ENCODE data around the gene OPN1MW3. TPM values are rescaled to one million over a fixed set of nuclear protein-coding genes. Genes with fewer than 3 reads are reported as not detected.

OPN1MW3 gene
- total and polyA plus RNA-seq, 4 donors = not detected

GRCh38 chrX:154320406-154320805 lies 63.0 kb downstream of the OPN1MW3 start:
- no peaks in the 10 kb centered on the region for H3K9me3 ChIP-seq (ENCODE audit: control insufficient read depth in 4 of 4, insufficient read depth in 3 of 4, low read length in 3 of 4)
- no peaks in the 10 kb centered on the region for H3K36me3 ChIP-seq (ENCODE audit: control insufficient read depth in 4 of 4, insufficient read depth in 4 of 4, low read length in 4 of 4)
- TF ChIP-seq CTCF (IDR thresholded peaks at IDR 0.05; ENCODE audit: control extremely low read depth, extremely low read depth) = no peak
- peaks cover 0 to 6% (median 0%) of the 10 kb centered on the region in 5 donors for H3K4me1 ChIP-seq (ENCODE audit: control insufficient read depth in 5 of 5, insufficient read depth in 5 of 5, low read length in 5 of 5)
- H3K9ac ChIP-seq (ENCODE audit: insufficient read depth in 1 of 2, low read length in 2 of 2) = no peak overlapping the region
- ATAC-seq (ENCODE audit: insufficient read depth, low FRiP score) = no peak
- WGBS, 2 donors = 88 to 94% methylated on average over 5 to 11 of the region's 11 CpGs
- no peaks in the 10 kb centered on the region for H3K27me3 ChIP-seq (ENCODE audit: control insufficient read depth in 3 of 3, insufficient read depth in 3 of 3, low read length in 2 of 3)
- no peak overlapping the region for H3K27ac ChIP-seq (ENCODE audit: low read depth in 1 of 2, low read length in 1 of 2)
- H3K4me3 ChIP-seq = no peak overlapping the region
- no peak for DNase-seq

Other genes starting within 250 kb of the OPN1MW3 start
- gene IRAK1, start 237.7 kb upstream of the OPN1MW3 start, total RNA-seq = 100 to 1,000 TPM in 1 of 2 donors, 10 to 100 TPM in 1; 24.6 to 153 TPM
- 100 to 1,000 TPM in 1 of 2 donors, 10 to 100 TPM in 1; 64.5 to 131 TPM for gene IRAK1, start 237.7 kb upstream of the OPN1MW3 start, polyA plus RNA-seq
- 10 to 100 TPM; 53.4 to 62.9 TPM for gene MECP2, start 159.9 kb upstream of the OPN1MW3 start, total RNA-seq
- gene MECP2, start 159.9 kb upstream of the OPN1MW3 start, polyA plus RNA-seq = 10 to 100 TPM; 20.4 to 24.5 TPM
- not detected for gene OPN1LW, start 113.3 kb upstream of the OPN1MW3 start, total RNA-seq
- gene OPN1LW, start 113.3 kb upstream of the OPN1MW3 start, polyA plus RNA-seq = not detected
- not detected for gene OPN1MW, start 75.0 kb upstream of the OPN1MW3 start, total RNA-seq
- gene OPN1MW, start 75.0 kb upstream of the OPN1MW3 start, polyA plus RNA-seq = not detected
- gene OPN1MW2, start 37.8 kb upstream of the OPN1MW3 start, total RNA-seq = not detected
- not detected for gene OPN1MW2, start 37.8 kb upstream of the OPN1MW3 start, polyA plus RNA-seq
- gene TEX28, start 37.5 kb downstream of the OPN1MW3 start, total RNA-seq = not detected
- under 1 TPM in 1 of 2 donors, not detected in 1; 0.02 TPM for gene TEX28, start 37.5 kb downstream of the OPN1MW3 start, polyA plus RNA-seq
- gene TKTL1, start 38.2 kb downstream of the OPN1MW3 start, total RNA-seq = 1 to 10 TPM in 1 of 2 donors, under 1 TPM in 1; 0.18 to 1.5 TPM
- under 1 TPM in 1 of 2 donors, not detected in 1; 0.54 TPM for gene TKTL1, start 38.2 kb downstream of the OPN1MW3 start, polyA plus RNA-seq
- gene FLNA, start 117.1 kb downstream of the OPN1MW3 start, total RNA-seq = 1,000 to 10,000 TPM in 1 of 2 donors, 100 to 1,000 TPM in 1; 602 to 1,802 TPM
- 100 to 1,000 TPM; 645 to 783 TPM for gene FLNA, start 117.1 kb downstream of the OPN1MW3 start, polyA plus RNA-seq
- gene EMD, start 121.7 kb downstream of the OPN1MW3 start, total RNA-seq = 10 to 100 TPM; 33.0 to 66.9 TPM
- 100 to 1,000 TPM in 1 of 2 donors, 10 to 100 TPM in 1; 82.7 to 108 TPM for gene EMD, start 121.7 kb downstream of the OPN1MW3 start, polyA plus RNA-seq
- 1,000 to 10,000 TPM; 2,479 to 3,133 TPM for gene RPL10, start 140.8 kb downstream of the OPN1MW3 start, total RNA-seq
- 1,000 to 10,000 TPM; 4,111 to 4,258 TPM for gene RPL10, start 140.8 kb downstream of the OPN1MW3 start, polyA plus RNA-seq
- 10 to 100 TPM; 12.5 to 41.0 TPM for gene DNASE1L1, start 151.7 kb downstream of the OPN1MW3 start, total RNA-seq
- 10 to 100 TPM; 28.2 to 52.3 TPM for gene DNASE1L1, start 151.7 kb downstream of the OPN1MW3 start, polyA plus RNA-seq
- gene TAFAZZIN, start 154.0 kb downstream of the OPN1MW3 start, total RNA-seq = 10 to 100 TPM; 28.4 to 48.9 TPM
- gene TAFAZZIN, start 154.0 kb downstream of the OPN1MW3 start, polyA plus RNA-seq = 10 to 100 TPM; 39.7 to 61.2 TPM
- 100 to 1,000 TPM in 1 of 2 donors, 10 to 100 TPM in 1; 73.7 to 142 TPM for gene ATP6AP1, start 171.1 kb downstream of the OPN1MW3 start, total RNA-seq
- 100 to 1,000 TPM in 1 of 2 donors, 10 to 100 TPM in 1; 84.1 to 220 TPM for gene ATP6AP1, start 171.1 kb downstream of the OPN1MW3 start, polyA plus RNA-seq
- gene GDI1, start 179.6 kb downstream of the OPN1MW3 start, total RNA-seq = 100 to 1,000 TPM in 1 of 2 donors, 10 to 100 TPM in 1; 64.0 to 116 TPM
- gene GDI1, start 179.6 kb downstream of the OPN1MW3 start, polyA plus RNA-seq = 100 to 1,000 TPM; 116 to 130 TPM
- 10 to 100 TPM; 23.4 to 74.4 TPM for gene FAM50A, start 186.6 kb downstream of the OPN1MW3 start, total RNA-seq
- gene FAM50A, start 186.6 kb downstream of the OPN1MW3 start, polyA plus RNA-seq = 100 to 1,000 TPM; 106 to 202 TPM
- gene PLXNA3, start 200.7 kb downstream of the OPN1MW3 start, total RNA-seq = 10 to 100 TPM; 17.3 to 61.1 TPM
- gene PLXNA3, start 200.7 kb downstream of the OPN1MW3 start, polyA plus RNA-seq = 10 to 100 TPM; 10.2 to 16.1 TPM
- gene LAGE3, start 221.7 kb downstream of the OPN1MW3 start, total RNA-seq = 10 to 100 TPM; 10.3 to 26.4 TPM
- 10 to 100 TPM; 21.5 to 32.0 TPM for gene LAGE3, start 221.7 kb downstream of the OPN1MW3 start, polyA plus RNA-seq
- 10 to 100 TPM; 22.9 to 38.2 TPM for gene UBL4A, start 229.0 kb downstream of the OPN1MW3 start, total RNA-seq
- gene UBL4A, start 229.0 kb downstream of the OPN1MW3 start, polyA plus RNA-seq = 10 to 100 TPM; 21.3 to 39.6 TPM
- gene SLC10A3, start 233.0 kb downstream of the OPN1MW3 start, total RNA-seq = 10 to 100 TPM; 11.1 to 30.9 TPM
- gene SLC10A3, start 233.0 kb downstream of the OPN1MW3 start, polyA plus RNA-seq = 10 to 100 TPM; 27.3 to 33.0 TPM